T-helper 2 cell treated with Interferon-gamma antibody and Interleukin-4, amounts not matched to agents 5 μg/mL and 100 μg/mL, for 36 hours (primary cell): Measurements from ENCODE around the gene VWA7.

Experiments used
- DNase-seq: peaks from one replicate; pipeline ENCODE4 v3.0.0; 2021; ENCODE audit warnings: low spot score
- H3K27ac Mint-ChIP-seq: one replicate; pipeline ENCODE4 v1.8.0; 2021; ENCODE audit warnings: mild to moderate bottlenecking, mixed read lengths
- H3K27me3 Mint-ChIP-seq: one replicate; pipeline ENCODE4 v1.8.0; 2021; ENCODE audit warnings: low read depth, mixed read lengths
- H3K36me3 Mint-ChIP-seq: one replicate; pipeline ENCODE4 v1.8.0; 2021; ENCODE audit warnings: low read depth, mixed read lengths
- H3K4me1 Mint-ChIP-seq: one replicate; pipeline ENCODE4 v1.8.0; 2021; ENCODE audit warnings: low read depth, mixed read lengths
- H3K4me3 Mint-ChIP-seq: one replicate; pipeline ENCODE4 v1.8.0; 2022; ENCODE audit warnings: mild to moderate bottlenecking, moderate library complexity, mixed read lengths
- H3K9me3 Mint-ChIP-seq: one replicate; pipeline ENCODE4 v1.8.0; 2021; ENCODE audit warnings: mixed read lengths

The VWA7 gene

DNA sequence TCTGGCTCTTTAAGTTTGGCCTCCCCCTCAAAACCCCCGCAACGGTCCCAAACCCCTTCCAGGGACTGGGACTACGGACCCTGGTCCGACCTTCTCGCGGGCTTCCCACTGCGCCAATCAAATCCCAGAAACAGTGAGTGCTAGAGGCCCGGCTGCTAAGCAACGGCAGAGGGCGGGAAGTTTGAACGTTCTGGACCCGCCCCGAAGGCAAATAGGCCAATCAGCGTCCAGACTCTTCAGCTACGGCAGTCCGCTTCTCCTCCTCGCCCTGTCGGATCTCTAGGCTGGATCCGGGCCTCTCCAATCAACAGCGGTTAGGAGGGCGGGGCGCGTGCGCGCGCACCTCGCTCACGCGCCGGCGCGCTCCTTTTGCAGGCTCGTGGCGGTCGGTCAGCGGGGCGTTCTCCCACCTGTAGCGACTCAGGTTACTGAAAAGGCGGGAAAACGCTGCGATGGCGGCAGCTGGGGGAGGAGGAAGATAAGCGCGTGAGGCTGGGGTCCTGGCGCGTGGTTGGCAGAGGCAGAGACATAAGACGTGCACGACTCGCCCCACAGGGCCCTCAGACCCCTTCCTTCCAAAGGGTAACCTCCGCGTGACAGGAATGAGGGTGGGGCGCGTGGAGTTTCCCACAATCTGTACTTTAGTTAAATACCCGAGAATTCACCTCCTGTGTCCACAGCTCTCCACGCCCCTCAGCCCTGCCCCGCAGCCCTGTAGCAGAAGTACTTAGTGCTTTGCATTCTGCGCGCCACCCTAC, 37.3 kb downstream of the VWA7 start, which contains the start of gene MSH5:
Gene MSH5 (plus strand): TSS at position 367 of the 758 bp plus-strand sequence. CDS start 462 bp downstream, outside the sequence.
- H3K36me3 Mint-ChIP-seq, result peaks cover 37% of the 10 kb centered on the region
- peak within 1 kb of the TSS; percentile 97 for H3K27ac Mint-ChIP-seq
- DNase-seq, result peak; percentile 98
- H3K27me3 Mint-ChIP-seq, result no peaks in the 10 kb centered on the region
- peaks cover 49% of the 10 kb centered on the region for H3K4me1 Mint-ChIP-seq
- no peaks in the 10 kb centered on the region for H3K9me3 Mint-ChIP-seq
- peak within 1 kb of the TSS; percentile 95 for H3K4me3 Mint-ChIP-seq

DNA sequence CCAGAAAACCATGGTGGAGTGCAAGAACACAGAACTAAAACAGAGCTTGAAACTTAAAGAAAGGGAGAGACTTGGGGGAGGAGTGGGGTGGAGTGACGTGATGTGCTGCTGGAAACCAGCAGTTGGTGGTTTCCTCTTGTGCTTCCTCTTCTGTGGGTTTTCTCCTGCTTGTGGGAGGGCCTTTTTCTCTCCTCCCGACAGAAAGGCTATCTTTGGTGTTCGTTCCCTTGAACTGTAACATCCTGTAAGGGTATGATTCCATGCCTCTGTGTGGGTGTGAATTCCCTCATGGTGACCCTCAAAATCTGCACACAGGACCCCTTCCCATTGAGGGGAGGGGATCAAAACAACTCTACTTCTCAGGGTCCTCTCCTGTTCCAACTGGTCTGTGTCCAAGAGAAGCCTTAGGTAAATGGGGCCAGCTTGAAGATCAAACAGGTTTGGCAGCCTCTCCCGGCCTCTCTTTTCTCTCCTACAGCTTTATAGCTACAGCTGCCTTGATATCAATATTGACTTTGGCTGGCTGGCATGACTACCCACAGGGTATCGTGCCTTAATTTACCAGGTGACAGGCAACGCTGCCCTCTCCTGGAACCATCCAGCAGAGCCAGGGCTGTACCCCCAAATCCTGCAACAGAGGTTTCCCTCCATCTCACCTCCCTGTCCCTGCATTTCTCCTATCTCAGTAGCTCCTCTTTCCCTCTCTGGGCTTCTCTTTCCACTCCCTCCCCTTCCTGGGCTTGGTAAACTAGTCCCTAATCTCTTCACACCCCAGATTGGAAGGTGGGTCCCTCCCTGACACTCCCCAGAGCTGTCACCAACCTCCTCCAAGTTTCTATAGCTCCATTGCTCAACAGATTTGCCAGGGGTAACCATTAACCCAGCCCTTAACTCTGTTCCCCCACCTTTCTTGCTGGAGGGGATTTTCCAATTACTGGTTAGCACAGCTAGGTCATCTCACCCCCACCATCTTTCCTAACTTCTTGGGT, 38.8 kb downstream of the VWA7 start:
- H3K4me1 Mint-ChIP-seq, result peaks cover 54% of the 10 kb centered on the region
- H3K27ac Mint-ChIP-seq, result peak overlapping the region; percentile 97
- DNase-seq, result peak; percentile 71
- no peaks in the 10 kb centered on the region for H3K27me3 Mint-ChIP-seq
- H3K9me3 Mint-ChIP-seq, result no peaks in the 10 kb centered on the region
- peaks cover 44% of the 10 kb centered on the region for H3K36me3 Mint-ChIP-seq
- peak overlapping the region; percentile 95 for H3K4me3 Mint-ChIP-seq

DNA sequence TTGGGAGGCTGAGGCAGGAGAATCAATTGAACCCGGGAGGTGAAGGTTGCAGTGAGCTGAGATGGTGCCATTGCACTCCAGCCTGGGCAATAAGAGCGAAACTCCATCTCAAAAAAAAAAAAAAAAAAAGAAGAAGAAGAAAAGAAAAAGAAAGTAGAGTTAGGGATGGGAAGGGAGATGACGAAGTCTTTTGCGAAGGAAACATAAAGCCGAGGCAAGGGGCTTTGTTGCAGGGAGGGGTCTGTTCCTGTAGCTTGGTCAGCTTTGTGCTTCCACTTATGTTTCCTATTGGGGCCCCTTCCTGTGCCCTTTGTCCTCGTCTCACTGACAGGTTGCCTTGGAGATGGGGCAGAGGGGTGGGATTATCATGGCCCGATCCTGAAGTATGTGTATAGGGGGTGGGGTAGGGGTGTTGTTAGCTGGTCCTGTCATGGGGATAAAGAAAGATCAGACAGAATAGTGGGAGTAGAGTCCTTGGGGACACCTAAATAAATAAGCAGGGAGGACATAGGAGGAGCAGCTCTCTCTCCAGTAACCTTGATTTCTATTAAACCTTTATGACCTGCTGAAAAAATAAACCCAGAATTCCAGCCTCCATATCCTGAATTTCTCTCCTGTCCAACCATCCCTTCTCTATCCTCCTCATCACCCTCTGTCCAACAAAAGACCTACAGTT, 39.7 kb downstream of the VWA7 start:
- H3K27ac Mint-ChIP-seq, result peak overlapping the region; percentile 97
- peak overlapping the region; percentile 95 for H3K4me3 Mint-ChIP-seq
- peaks cover 44% of the 10 kb centered on the region for H3K36me3 Mint-ChIP-seq
- DNase-seq, result peak; percentile 8
- no peaks in the 10 kb centered on the region for H3K9me3 Mint-ChIP-seq
- H3K27me3 Mint-ChIP-seq, result no peaks in the 10 kb centered on the region
- peaks cover 54% of the 10 kb centered on the region for H3K4me1 Mint-ChIP-seq

DNA sequence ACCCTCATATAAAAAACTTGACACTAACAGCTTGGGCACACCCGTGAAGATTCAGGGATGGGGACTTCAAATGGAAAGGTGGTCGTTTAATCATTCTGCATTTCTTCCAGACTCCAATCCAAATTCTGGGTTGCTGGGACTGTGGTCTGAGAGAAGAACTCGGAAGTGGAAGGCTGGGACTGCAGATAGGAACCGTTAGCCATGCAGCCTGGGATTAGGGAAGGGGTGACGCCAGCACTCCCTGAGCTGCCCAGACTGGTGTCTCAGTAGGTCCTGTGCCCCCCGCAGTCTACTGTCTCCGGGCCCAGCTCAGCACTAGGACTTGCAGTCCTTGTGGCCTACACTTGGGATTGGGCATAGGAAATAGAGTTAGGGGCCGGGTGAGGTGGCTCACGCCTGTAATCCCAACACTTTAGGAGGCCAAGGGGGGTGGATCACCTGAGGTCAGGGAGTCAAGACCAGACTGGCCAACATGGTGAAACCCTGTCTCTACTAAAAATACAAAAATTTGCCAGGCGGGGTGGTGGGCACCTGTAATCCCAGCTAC, 40.3 kb downstream of the VWA7 start:
- H3K4me1 Mint-ChIP-seq, result peaks cover 53% of the 10 kb centered on the region
- H3K27me3 Mint-ChIP-seq, result no peaks in the 10 kb centered on the region
- peak overlapping the region; percentile 95 for H3K4me3 Mint-ChIP-seq
- H3K36me3 Mint-ChIP-seq, result peaks cover 49% of the 10 kb centered on the region
- H3K27ac Mint-ChIP-seq, result peak overlapping the region; percentile 97
- H3K9me3 Mint-ChIP-seq, result no peaks in the 10 kb centered on the region
- no peak for DNase-seq

DNA sequence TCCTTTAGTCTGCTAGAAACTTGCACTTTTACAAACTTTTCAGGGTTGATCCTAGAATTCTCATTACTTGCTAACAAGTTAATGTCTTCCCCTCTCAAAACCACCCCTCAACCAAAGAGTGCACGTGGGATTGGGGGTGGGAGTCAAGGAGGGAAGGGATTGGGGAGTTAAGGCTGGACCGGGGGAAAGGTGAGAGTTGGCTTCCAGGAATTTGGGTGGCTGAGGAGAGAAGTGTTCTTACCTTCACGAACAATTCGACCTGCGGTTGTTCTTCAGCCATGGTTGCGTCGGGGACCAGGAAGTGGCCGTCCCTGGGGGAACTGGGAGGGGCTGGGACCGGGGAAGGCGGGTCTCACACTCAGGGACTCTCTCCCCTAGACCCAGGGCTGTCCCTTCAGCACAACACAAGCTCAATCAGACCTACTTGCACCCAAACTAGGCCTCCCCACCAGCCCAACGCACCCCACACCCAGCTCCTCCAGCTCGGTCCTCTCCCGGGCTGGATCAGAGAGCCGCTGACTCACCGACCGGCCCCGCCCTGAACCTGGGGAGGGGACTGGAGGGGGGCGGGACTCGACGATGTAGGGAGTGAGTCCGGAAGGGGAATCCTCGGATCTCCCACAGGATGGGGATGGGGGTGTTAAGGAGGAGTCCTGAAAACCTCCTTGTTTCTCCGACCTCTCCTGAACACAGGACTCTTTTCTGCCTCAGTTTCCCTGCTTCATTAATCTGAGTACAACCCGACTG, 40.9 kb downstream of the VWA7 start, which contains the start of gene CLIC1:
Gene CLIC1 (minus strand): TSS at position 510 of the 747 bp plus-strand sequence. CDS start 230 bp downstream, at position 280.
- Mint-ChIP-seq H3K4me1 (peaks cover 49% of the 10 kb centered on the region), H3K27me3 (no peaks in the 10 kb centered on the region), H3K4me3 (peak within 1 kb of the TSS; percentile 95), H3K9me3 (no peaks in the 10 kb centered on the region), H3K27ac (peak within 1 kb of the TSS; percentile 97), H3K36me3 (peaks cover 48% of the 10 kb centered on the region)
- DNase-seq, result peak; percentile 83

DNA sequence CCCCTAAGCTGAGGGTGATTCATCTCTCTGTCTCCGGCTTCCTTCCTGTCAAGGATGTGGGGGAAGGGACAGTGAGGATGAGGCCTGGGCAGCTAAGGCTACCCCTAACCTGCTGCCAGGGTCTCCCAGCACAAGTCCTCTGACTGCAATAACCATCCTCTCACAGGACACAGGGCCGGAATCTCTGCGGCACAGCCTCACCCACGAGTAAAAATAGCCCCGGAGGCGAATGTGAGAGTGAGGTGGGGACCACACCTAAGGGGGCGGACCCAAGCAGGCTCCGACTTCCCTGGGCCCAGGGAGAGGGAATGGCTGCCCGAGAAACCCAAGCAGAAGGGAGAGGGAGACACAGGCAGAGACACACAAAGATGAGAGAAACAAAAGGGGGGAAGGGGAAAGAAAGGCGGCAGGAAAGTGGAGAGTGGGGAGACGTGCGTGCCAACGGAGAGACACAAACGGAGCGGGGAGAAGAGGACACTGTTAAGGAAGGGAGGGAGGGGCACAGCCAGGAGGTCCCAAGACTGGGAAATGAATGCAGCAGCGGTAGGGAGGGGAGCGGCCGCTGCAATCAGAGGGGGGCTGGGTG, 42.2 kb downstream of the VWA7 start:
- peak; percentile 68 for DNase-seq

DNA sequence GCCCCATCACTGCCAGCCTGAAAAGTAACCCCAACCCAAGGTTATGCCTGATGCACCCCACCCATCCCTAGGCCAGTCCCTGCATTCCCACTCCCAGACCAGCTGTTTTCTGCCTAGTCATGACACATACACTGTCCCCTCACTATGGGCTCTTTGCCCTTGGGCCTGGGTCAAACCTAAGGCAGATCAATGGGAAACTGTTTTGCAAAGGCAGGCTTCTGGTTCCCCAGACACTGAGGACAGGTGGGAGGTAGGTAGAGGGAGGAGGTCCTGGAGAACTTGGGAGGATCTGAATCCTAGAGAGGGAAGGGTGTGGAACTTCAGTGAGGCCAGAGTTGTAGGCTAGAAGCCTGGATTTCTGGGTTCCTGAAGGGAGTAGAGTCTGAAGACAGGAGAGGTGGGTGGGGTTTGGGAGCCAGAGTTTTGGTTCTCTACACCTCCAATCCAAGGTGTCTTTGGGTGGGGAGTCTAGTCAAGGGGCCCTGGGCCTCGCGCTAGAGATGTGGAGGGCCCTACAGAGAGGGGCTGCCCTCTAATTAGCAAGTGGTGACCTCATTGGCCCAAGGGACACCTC, 42.8 kb downstream of the VWA7 start:
- Mint-ChIP-seq H3K4me3 (peak overlapping the region; percentile 95), H3K27me3 (no peaks in the 10 kb centered on the region), H3K36me3 (peaks cover 54% of the 10 kb centered on the region), H3K4me1 (peaks cover 48% of the 10 kb centered on the region), H3K9me3 (no peaks in the 10 kb centered on the region), H3K27ac (peak overlapping the region; percentile 97)
- DNase-seq, result no peak

More for the DNA sequence above, 42.2 kb downstream of the VWA7 start:
- Mint-ChIP-seq H3K9me3 (no peaks in the 10 kb centered on the region), H3K27me3 (no peaks in the 10 kb centered on the region), H3K4me3 (peak overlapping the region; percentile 95), H3K27ac (peak overlapping the region; percentile 97), H3K4me1 (peaks cover 49% of the 10 kb centered on the region), H3K36me3 (peaks cover 53% of the 10 kb centered on the region)

DNA sequence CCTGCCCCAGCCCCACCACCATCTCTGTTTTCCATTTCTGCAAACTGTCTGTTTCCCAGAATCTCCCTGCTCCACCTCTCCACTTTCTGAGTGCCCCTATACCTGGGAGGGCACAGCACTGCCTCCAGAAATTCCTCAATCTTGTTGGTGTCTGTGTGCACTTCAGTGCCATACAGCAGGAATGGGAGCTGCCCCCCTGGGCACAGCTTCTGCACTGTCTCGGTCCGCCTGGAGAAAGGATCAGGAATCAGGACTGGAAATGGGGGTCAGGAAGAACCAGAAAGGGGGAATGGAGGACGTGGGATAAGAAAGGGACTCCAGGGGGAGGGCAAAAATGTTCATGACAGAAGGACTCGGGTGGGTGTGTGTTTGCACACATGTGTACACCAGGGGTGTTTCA, 43.4 kb downstream of the VWA7 start:
- H3K27me3 Mint-ChIP-seq, result no peaks in the 10 kb centered on the region
- no peak for DNase-seq
- H3K36me3 Mint-ChIP-seq, result peaks cover 57% of the 10 kb centered on the region
- peaks cover 46% of the 10 kb centered on the region for H3K4me1 Mint-ChIP-seq
- peak overlapping the region; percentile 68 for H3K27ac Mint-ChIP-seq
- no peaks in the 10 kb centered on the region for H3K9me3 Mint-ChIP-seq
- H3K4me3 Mint-ChIP-seq, result peak overlapping the region; percentile 95

DNA sequence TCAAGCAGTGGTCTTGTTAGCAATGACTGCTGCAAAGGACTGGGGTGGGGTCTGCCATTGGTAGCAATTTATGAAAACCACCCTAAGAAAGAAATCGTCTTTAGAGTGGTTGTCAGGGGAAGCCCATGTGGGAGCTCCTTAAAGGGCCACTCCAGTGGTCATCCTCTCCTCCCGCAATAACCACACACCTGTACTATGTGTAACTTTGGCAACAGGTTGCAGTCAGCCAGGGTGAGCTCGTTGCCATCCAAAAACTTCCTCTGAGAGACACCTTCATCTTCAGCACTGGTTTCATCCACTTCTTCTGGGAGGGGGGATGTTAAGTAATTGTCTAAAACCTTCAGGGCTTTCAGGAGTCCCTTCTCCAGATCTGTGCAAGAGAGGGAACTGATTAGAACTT, 45.1 kb downstream of the VWA7 start:
- H3K9me3 Mint-ChIP-seq, result no peaks in the 10 kb centered on the region
- no peak overlapping the region for H3K27ac Mint-ChIP-seq
- H3K4me1 Mint-ChIP-seq, result peaks cover 42% of the 10 kb centered on the region
- H3K36me3 Mint-ChIP-seq, result peaks cover 63% of the 10 kb centered on the region
- no peaks in the 10 kb centered on the region for H3K27me3 Mint-ChIP-seq
- no peak for DNase-seq
- peak overlapping the region; percentile 26 for H3K4me3 Mint-ChIP-seq

DNA sequence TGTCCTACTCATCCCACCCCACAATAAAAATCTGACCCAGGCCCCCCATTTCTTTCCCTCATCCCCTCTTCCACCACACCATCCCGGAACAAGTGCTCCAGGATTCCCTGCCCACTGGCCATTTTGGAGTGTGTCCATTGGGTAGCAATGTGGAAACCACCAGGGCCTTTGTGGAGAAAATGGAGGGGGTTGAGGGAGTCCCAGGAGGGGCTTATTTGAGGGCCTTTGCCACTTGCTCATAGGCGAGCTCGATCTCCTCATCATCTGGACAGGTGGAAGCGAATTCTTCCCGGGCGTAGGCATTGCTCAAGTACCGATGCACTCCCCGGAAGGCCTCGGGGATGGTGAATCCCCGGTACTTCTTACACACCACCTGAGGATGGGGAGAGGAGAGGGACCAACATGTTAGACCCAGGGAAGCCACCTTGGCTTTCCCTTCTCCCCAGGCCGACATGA, 46.5 kb downstream of the VWA7 start:
- H3K9me3 Mint-ChIP-seq, result no peaks in the 10 kb centered on the region
- no peak overlapping the region for H3K27ac Mint-ChIP-seq
- peak overlapping the region; percentile 94 for H3K4me3 Mint-ChIP-seq
- H3K27me3 Mint-ChIP-seq, result no peaks in the 10 kb centered on the region
- H3K4me1 Mint-ChIP-seq, result peaks cover 51% of the 10 kb centered on the region
- peaks cover 68% of the 10 kb centered on the region for H3K36me3 Mint-ChIP-seq
- no peak for DNase-seq

DNA sequence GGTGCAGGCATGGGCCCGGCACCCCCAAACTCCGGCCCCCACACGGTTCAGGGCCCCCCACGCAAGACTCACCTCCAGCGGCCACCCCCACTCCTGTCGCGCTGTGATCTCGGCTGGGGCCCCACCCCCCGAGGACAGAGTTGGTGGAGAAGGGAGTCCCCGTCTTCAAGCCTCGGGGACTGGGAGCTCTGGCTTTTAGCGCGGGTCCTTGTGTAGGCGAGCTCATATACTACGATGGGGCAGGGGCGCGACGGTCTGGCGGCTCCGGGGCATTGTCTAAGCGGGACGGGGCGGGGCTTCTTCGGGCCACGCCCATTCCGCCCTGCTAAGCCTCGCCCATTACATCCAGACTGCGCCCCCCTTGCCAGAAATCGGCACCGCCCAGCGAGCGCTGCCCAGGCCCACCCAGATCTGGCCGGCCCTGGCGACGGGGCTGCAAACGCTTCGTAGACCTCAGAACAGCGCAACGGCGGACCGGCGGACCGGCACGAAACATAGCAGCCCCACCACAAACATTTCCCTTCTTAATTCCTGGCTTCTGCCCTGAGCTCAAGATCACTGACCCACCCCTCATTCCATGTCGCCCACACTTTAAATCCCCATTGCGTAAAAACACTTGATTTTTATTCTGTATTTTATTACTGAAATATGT, 47.0 kb downstream of the VWA7 start:
- peaks cover 54% of the 10 kb centered on the region for H3K4me1 Mint-ChIP-seq
- H3K27me3 Mint-ChIP-seq, result no peaks in the 10 kb centered on the region
- peak overlapping the region; percentile 94 for H3K4me3 Mint-ChIP-seq
- DNase-seq, result peak; percentile 65
- H3K27ac Mint-ChIP-seq, result peak overlapping the region; percentile 65
- H3K9me3 Mint-ChIP-seq, result no peaks in the 10 kb centered on the region
- H3K36me3 Mint-ChIP-seq, result peaks cover 64% of the 10 kb centered on the region

DNA sequence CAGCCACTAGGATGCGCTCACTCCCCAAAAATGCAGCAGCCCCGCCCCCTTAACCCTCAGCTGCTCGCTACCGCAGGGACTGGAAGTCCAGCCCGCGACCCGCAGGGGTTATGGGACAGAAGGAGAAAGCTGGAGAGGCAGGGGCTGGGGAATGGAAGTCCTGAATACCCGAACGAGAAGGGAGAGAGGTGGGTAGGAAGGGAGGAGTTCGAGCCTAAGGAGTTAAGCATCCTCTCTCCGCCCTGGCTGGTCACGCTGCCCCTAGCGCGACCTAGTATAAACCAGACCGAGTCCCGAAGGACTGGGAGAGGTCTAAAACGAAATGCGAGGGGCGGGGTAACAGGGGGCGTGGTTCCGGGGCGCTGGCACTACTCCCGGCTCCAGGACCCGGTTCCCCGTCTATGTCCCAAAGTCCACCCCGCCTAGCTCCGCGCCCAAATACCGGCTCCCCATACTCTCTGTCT, 47.6 kb downstream of the VWA7 start:
- Mint-ChIP-seq H3K36me3 (peaks cover 59% of the 10 kb centered on the region), H3K4me3 (peak overlapping the region; percentile 94), H3K27ac (peak overlapping the region; percentile 86), H3K9me3 (no peaks in the 10 kb centered on the region), H3K4me1 (peaks cover 55% of the 10 kb centered on the region), H3K27me3 (no peaks in the 10 kb centered on the region)
- DNase-seq, result peak; percentile 76
